Mesodermal cell (in vitro differentiated cells): ENCODE measurements around the gene FHL1.

ENCODE experiments used
- H3K27ac ChIP-seq: 2 replicates; pipeline ENCODE4 v1.7.0; 2013; ENCODE audit warnings: mild to moderate bottlenecking, low read depth, low read length, moderate library complexity; ENCODE audit not compliant: severe bottlenecking
- H3K36me3 ChIP-seq: 2 replicates; pipeline ENCODE4 v1.7.1; 2013; ENCODE audit warnings: mild to moderate bottlenecking, low read length, moderate library complexity; ENCODE audit not compliant: control insufficient read depth, insufficient read depth
- H3K4me1 ChIP-seq: one replicate; pipeline ENCODE4 v1.7.1; 2013; ENCODE audit warnings: mild to moderate bottlenecking, low read length; ENCODE audit not compliant: insufficient read depth, control insufficient read depth, poor library complexity, severe bottlenecking
- H3K4me3 ChIP-seq: 2 replicates; pipeline ENCODE4 v1.7.0; 2013; ENCODE audit warnings: low read length, control low read depth, mild to moderate bottlenecking; ENCODE audit not compliant: insufficient read depth, poor library complexity, severe bottlenecking; ENCODE audit errors: extremely low read depth
- H3K9me3 ChIP-seq: 2 replicates; pipeline ENCODE4 v1.7.1; 2013; ENCODE audit warnings: mild to moderate bottlenecking, low read length, moderate library complexity; ENCODE audit not compliant: control insufficient read depth
- WGBS, 2 experiments: methylation state at CpG; one replicate each; pipeline ENCODE4 v1.1.5; 2013; ENCODE audit warnings: missing lambda C conversion rate in 2 of 2; ENCODE audit not compliant: insufficient coverage in 2 of 2; 5-methylcytosine and 5-hydroxymethylcytosine counted together

The FHL1 gene

GRCh38 chrX:136122207-136122606 lies 25.1 kb upstream of the FHL1 start:
- Histone ChIP-seq H3K27ac (no peak overlapping the region), H3K4me1 (peaks cover 3% of the 10 kb centered on the region), H3K4me3 (no peak overlapping the region), H3K36me3 (no peaks in the 10 kb centered on the region), H3K9me3 (no peaks in the 10 kb centered on the region)
- WGBS, 2 experiments = no CpG with 5 or more reads among the region's 2 CpGs

GRCh38 chrX:136125106-136125505 lies 22.2 kb upstream of the FHL1 start:
- Histone ChIP-seq H3K4me3 (no peak overlapping the region), H3K9me3 (no peaks in the 10 kb centered on the region), H3K36me3 (no peaks in the 10 kb centered on the region), H3K4me1 (peaks cover 3% of the 10 kb centered on the region), H3K27ac (no peak overlapping the region)
- 74 to 100% methylated on average over 4 to 7 of the region's 11 CpGs for WGBS, 2 experiments

GRCh38 chrX:136126371-136126770 lies 21.0 kb upstream of the FHL1 start:
- 67 to 100% methylated on average over 1 to 4 of the region's 6 CpGs for WGBS, 2 experiments
- no peaks in the 10 kb centered on the region for H3K9me3 ChIP-seq
- no peak overlapping the region for H3K4me3 ChIP-seq
- no peak overlapping the region for H3K27ac ChIP-seq
- peaks cover 3% of the 10 kb centered on the region for H3K4me1 ChIP-seq
- no peaks in the 10 kb centered on the region for H3K36me3 ChIP-seq

- H3K4me3 ChIP-seq = no peak overlapping the region
- peak overlapping the region; percentile 67 for H3K27ac ChIP-seq
- no peaks in the 10 kb centered on the region for H3K36me3 ChIP-seq
- WGBS, 2 experiments = no CpG with 5 or more reads among the region's 3 CpGs
- peaks cover 3% of the 10 kb centered on the region for H3K4me1 ChIP-seq
- H3K9me3 ChIP-seq = no peaks in the 10 kb centered on the region
Observed at GRCh38 chrX:136126872-136127406, 20.4 kb upstream of the FHL1 start.

- Histone ChIP-seq H3K4me1 (peaks cover 3% of the 10 kb centered on the region), H3K36me3 (no peaks in the 10 kb centered on the region), H3K9me3 (no peaks in the 10 kb centered on the region), H3K27ac (no peak overlapping the region), H3K4me3 (no peak overlapping the region)
- WGBS, 2 experiments = 100% methylated on average over 1 of the region's 2 CpGs; no CpG with 5 or more reads in 1 of the 2 experiments
Observed at GRCh38 chrX:136128743-136129142, 18.6 kb upstream of the FHL1 start.

GRCh38 chrX:136130931-136131833 lies 16.2 kb upstream of the FHL1 start:
- no peaks in the 10 kb centered on the region for H3K36me3 ChIP-seq
- no peak overlapping the region for H3K27ac ChIP-seq
- no peak overlapping the region for H3K4me3 ChIP-seq
- peaks cover 3% of the 10 kb centered on the region for H3K4me1 ChIP-seq
- WGBS, 2 experiments = 88% methylated on average over 1 of the region's 6 CpGs; no CpG with 5 or more reads in 1 of the 2 experiments
- no peaks in the 10 kb centered on the region for H3K9me3 ChIP-seq

- no peak overlapping the region for H3K4me3 ChIP-seq
- H3K27ac ChIP-seq = no peak overlapping the region
- H3K4me1 ChIP-seq = no peaks in the 10 kb centered on the region
- no peaks in the 10 kb centered on the region for H3K9me3 ChIP-seq
- no CpG with 5 or more reads among the region's 4 CpGs for WGBS, 2 experiments
- no peaks in the 10 kb centered on the region for H3K36me3 ChIP-seq
Observed at GRCh38 chrX:136138939-136139338, 8.4 kb upstream of the FHL1 start.

- WGBS, 2 experiments = 100% methylated on average over 1 of the region's 3 CpGs; no CpG with 5 or more reads in 1 of the 2 experiments
- Histone ChIP-seq H3K4me1 (no peaks in the 10 kb centered on the region), H3K4me3 (no peak overlapping the region), H3K9me3 (no peaks in the 10 kb centered on the region), H3K27ac (no peak overlapping the region), H3K36me3 (no peaks in the 10 kb centered on the region)
Observed at GRCh38 chrX:136141569-136141968, 5.8 kb upstream of the FHL1 start.

GRCh38 chrX:136142592-136142991 lies 4.7 kb upstream of the FHL1 start:
- Histone ChIP-seq H3K4me1 (no peaks in the 10 kb centered on the region), H3K27ac (no peak overlapping the region), H3K9me3 (no peaks in the 10 kb centered on the region), H3K4me3 (no peak overlapping the region), H3K36me3 (no peaks in the 10 kb centered on the region)
- WGBS, 2 experiments = no CpG with 5 or more reads among the region's 3 CpGs

GRCh38 chrX:136143711-136144110 lies 3.6 kb upstream of the FHL1 start:
- H3K36me3 ChIP-seq = no peaks in the 10 kb centered on the region
- H3K9me3 ChIP-seq = no peaks in the 10 kb centered on the region
- H3K4me3 ChIP-seq = no peak overlapping the region
- H3K27ac ChIP-seq = no peak overlapping the region
- H3K4me1 ChIP-seq = no peaks in the 10 kb centered on the region
- 100% methylated on average over 2 of the region's 8 CpGs; no CpG with 5 or more reads in 1 of the 2 experiments for WGBS, 2 experiments
